ENCODE data around the gene GRWD1.

Gene GRWD1

GRCh38 chr19:48445606-48446481 lies at the start of gene GRWD1:
Gene GRWD1, plus strand, starts transcription at chr19:48445983. Its CDS starts 23 bp downstream, at chr19:48446006.
- DNase-seq (ENCODE audit: low read depth): peak; percentile 73

- no peak for DNase-seq (ENCODE audit: low read depth)
Measured at GRCh38 chr19:48396016-48396823, 49.6 kb upstream of the GRWD1 start.

- DNase-seq (ENCODE audit: low read depth): no peak
Measured at GRCh38 chr19:48396824-48397176, 49.0 kb upstream of the GRWD1 start.

GRCh38 chr19:48397263-48398101 lies 48.3 kb upstream of the GRWD1 start:
- DNase-seq (ENCODE audit: low read depth): no peak

- no peak for DNase-seq (ENCODE audit: low read depth)
Measured at GRCh38 chr19:48398102-48398374, 47.7 kb upstream of the GRWD1 start.

GRCh38 chr19:48398375-48399235 lies 47.2 kb upstream of the GRWD1 start:
- DNase-seq (ENCODE audit: low read depth): peak; percentile 78

- DNase-seq (ENCODE audit: low read depth): no peak
Measured at GRCh38 chr19:48400018-48400742, 45.6 kb upstream of the GRWD1 start.

GRCh38 chr19:48401287-48401686 lies 44.5 kb upstream of the GRWD1 start:
- DNase-seq (ENCODE audit: low read depth): no peak

GRCh38 chr19:48403606-48404005 lies 42.2 kb upstream of the GRWD1 start:
- no peak for DNase-seq (ENCODE audit: low read depth)

- no peak for DNase-seq (ENCODE audit: low read depth)
Measured at GRCh38 chr19:48405010-48405659, 40.6 kb upstream of the GRWD1 start.

GRCh38 chr19:48405850-48406249 lies 39.9 kb upstream of the GRWD1 start:
- DNase-seq (ENCODE audit: low read depth): no peak

GRCh38 chr19:48413879-48414587 lies 31.8 kb upstream of the GRWD1 start:
- no peak for DNase-seq (ENCODE audit: low read depth)

- DNase-seq (ENCODE audit: low read depth): peak; percentile 36
Measured at GRCh38 chr19:48415395-48415794, 30.4 kb upstream of the GRWD1 start.

GRCh38 chr19:48415806-48416221 lies 30.0 kb upstream of the GRWD1 start:
- DNase-seq (ENCODE audit: low read depth): no peak

GRCh38 chr19:48417421-48417820 lies 28.4 kb upstream of the GRWD1 start:
- DNase-seq (ENCODE audit: low read depth): no peak

- no peak for DNase-seq (ENCODE audit: low read depth)
Measured at GRCh38 chr19:48418317-48419064, 27.3 kb upstream of the GRWD1 start.

GRCh38 chr19:48419158-48419920 lies 26.4 kb upstream of the GRWD1 start:
- no peak for DNase-seq (ENCODE audit: low read depth)

GRCh38 chr19:48421548-48421947 lies 24.2 kb upstream of the GRWD1 start:
- DNase-seq (ENCODE audit: low read depth): no peak

All from stimulated activated CD8-positive, alpha-beta memory T cell treated with anti-CD3 and anti-CD28 coated beads, Interleukin-15, amount 100 ng/mL, for 24 hours (primary cell).